ENCODE measurements around the gene NABP1.

DNA sequence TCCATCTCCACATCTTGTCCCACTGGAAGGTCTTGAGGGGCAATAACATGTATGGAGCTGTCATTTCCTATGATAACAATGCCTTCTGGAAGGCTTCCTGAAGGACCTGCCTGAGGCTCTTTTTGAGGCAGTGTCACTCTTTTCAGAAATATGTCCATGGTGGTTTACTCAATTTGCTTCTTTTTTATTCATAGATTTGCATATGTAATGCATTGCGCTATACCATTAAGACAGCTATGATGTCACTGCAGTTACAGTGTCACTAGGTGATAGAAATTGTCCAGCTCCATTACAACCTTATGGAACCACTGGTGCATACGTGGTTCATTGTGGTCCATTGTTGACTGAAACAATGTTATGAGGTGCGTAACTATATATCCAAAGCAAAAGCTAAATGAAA is 19.9 kb downstream of the NABP1 start:
- TF ChIP-seq RAD21 (conservative IDR thresholded peaks at IDR 0.05 in 1 of 2, IDR thresholded peaks at IDR 0.05 in 1 of 2) (no peak), TP53 (CRISPR knock-in tag; IDR thresholded peaks at IDR 0.05) (no peak), CHD2 (IDR thresholded peaks at IDR 0.05; ENCODE audit: low read length, partially characterized antibody) (no peak), MYC (IDR thresholded peaks at IDR 0.05; ENCODE audit: borderline replicate concordance, low read length) (no peak), BHLHE40 (IDR thresholded peaks at IDR 0.05; ENCODE audit: low read depth, low read length) (no peak)
- TF ChIP-seq, protein P1, sequence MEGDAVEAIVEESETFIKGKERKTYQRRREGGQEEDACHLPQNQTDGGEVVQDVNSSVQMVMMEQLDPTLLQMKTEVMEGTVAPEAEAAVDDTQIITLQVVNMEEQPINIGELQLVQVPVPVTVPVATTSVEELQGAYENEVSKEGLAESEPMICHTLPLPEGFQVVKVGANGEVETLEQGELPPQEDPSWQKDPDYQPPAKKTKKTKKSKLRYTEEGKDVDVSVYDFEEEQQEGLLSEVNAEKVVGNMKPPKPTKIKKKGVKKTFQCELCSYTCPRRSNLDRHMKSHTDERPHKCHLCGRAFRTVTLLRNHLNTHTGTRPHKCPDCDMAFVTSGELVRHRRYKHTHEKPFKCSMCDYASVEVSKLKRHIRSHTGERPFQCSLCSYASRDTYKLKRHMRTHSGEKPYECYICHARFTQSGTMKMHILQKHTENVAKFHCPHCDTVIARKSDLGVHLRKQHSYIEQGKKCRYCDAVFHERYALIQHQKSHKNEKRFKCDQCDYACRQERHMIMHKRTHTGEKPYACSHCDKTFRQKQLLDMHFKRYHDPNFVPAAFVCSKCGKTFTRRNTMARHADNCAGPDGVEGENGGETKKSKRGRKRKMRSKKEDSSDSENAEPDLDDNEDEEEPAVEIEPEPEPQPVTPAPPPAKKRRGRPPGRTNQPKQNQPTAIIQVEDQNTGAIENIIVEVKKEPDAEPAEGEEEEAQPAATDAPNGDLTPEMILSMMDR (IDR thresholded peaks at IDR 0.05): no peak
- TF ChIP-seq, protein P2, sequence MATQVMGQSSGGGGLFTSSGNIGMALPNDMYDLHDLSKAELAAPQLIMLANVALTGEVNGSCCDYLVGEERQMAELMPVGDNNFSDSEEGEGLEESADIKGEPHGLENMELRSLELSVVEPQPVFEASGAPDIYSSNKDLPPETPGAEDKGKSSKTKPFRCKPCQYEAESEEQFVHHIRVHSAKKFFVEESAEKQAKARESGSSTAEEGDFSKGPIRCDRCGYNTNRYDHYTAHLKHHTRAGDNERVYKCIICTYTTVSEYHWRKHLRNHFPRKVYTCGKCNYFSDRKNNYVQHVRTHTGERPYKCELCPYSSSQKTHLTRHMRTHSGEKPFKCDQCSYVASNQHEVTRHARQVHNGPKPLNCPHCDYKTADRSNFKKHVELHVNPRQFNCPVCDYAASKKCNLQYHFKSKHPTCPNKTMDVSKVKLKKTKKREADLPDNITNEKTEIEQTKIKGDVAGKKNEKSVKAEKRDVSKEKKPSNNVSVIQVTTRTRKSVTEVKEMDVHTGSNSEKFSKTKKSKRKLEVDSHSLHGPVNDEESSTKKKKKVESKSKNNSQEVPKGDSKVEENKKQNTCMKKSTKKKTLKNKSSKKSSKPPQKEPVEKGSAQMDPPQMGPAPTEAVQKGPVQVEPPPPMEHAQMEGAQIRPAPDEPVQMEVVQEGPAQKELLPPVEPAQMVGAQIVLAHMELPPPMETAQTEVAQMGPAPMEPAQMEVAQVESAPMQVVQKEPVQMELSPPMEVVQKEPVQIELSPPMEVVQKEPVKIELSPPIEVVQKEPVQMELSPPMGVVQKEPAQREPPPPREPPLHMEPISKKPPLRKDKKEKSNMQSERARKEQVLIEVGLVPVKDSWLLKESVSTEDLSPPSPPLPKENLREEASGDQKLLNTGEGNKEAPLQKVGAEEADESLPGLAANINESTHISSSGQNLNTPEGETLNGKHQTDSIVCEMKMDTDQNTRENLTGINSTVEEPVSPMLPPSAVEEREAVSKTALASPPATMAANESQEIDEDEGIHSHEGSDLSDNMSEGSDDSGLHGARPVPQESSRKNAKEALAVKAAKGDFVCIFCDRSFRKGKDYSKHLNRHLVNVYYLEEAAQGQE (IDR thresholded peaks at IDR 0.05): no peak
